Panc1 (cell line): Measurements from ENCODE around the gene LAMB4. TPM values are rescaled to one million over a fixed set of nuclear protein-coding genes. Genes with fewer than 3 reads are reported as not detected.
A peak's percentile ranks its signal among the peaks of the same experiment; 100 is the strongest.

Source experiments
- ATAC-seq: fragments of 200-7000 bp; cut with Tn5 transposase; 2 replicates; pipeline ENCODE4 v1.9.1; 2020; ENCODE audit warnings: mild to moderate bottlenecking, moderate library complexity
- BruUV-seq: library from RNA; stranded (reverse); fragments of 400-500 nt; replicated peaks from 2 replicates; lab custom pipeline; 2021; lab: Mats Ljungman, UMichigan
- CTCF ChIA-PET: fragments of 300-600 bp; sonication (Branson Sonifier 250); formaldehyde crosslinking; loops from one replicate; lab custom pipeline; 2022; ENCODE audit warnings: antibody characterized with exemption; lab: Charles Lee
- POLR2A ChIA-PET: fragments of 300-600 bp; sonication (Branson Sonifier 250); formaldehyde crosslinking; loops from one replicate; lab custom pipeline; 2022; ENCODE audit warnings: antibody characterized with exemption; lab: Charles Lee
- DNase-seq: peaks from one replicate; pipeline ENCODE4 v3.0.0-alpha.2; 2010; ENCODE audit warnings: low read depth, low spot score
- H3K27ac ChIP-seq: 2 replicates; pipeline ENCODE4 v1.5.1; 2011; ENCODE audit warnings: mild to moderate bottlenecking, low read length, inconsistent platforms
- H3K27me3 ChIP-seq: fragments of 200-500 bp; sonication (Bioruptor generic); 2 replicates; pipeline ENCODE4 v1.6.0; 2014; ENCODE audit warnings: low read length, inconsistent platforms; ENCODE audit not compliant: control insufficient read depth, insufficient read depth
- H3K36me3 ChIP-seq: fragments of 200-500 bp; sonication (Bioruptor generic); 2 replicates; pipeline ENCODE4 v1.5.1; 2014; ENCODE audit warnings: inconsistent platforms, mild to moderate bottlenecking, low read length, moderate library complexity; ENCODE audit not compliant: control insufficient read depth, insufficient read depth
- H3K4me1 ChIP-seq: 2 replicates; pipeline ENCODE4 v1.5.1; 2011; ENCODE audit warnings: inconsistent platforms, mild to moderate bottlenecking, low read length, moderate library complexity; ENCODE audit not compliant: control insufficient read depth, insufficient read depth
- H3K4me3 ChIP-seq, 2 experiments: 2 replicates each; pipeline ENCODE4 v1.5.1; 2011 to 2012; ENCODE audit warnings: low read depth in 2 of 2, low read length in 2 of 2, mild to moderate bottlenecking in 2 of 2, inconsistent platforms in 1 of 2, moderate library complexity in 1 of 2
- H3K9me3 ChIP-seq: fragments of 200-500 bp; sonication (Bioruptor generic); 2 replicates; pipeline ENCODE4 v1.5.1; 2014; ENCODE audit warnings: low read depth, mild to moderate bottlenecking, inconsistent platforms, low read length, moderate library complexity; ENCODE audit not compliant: control insufficient read depth, insufficient read depth
- CTCF ChIP-seq: fragments of 450-650 bp; IDR thresholded peaks from 2 replicates; pipeline ENCODE4 v1.5.1; 2017; ENCODE audit warnings: mild to moderate bottlenecking
- POLR2AphosphoS5 ChIP-seq: IDR thresholded peaks from 2 replicates; pipeline ENCODE4 v1.6.1; 2012; ENCODE audit warnings: mild to moderate bottlenecking, low read depth, low read length, moderate library complexity
- SIN3A ChIP-seq: IDR thresholded peaks from 2 replicates; pipeline ENCODE4 v1.6.1; 2012; ENCODE audit warnings: low read depth, mild to moderate bottlenecking, low read length, moderate library complexity, borderline replicate concordance; ENCODE audit not compliant: insufficient read depth
- TCF7L2 ChIP-seq: IDR thresholded peaks from 2 replicates; pipeline ENCODE4 v1.6.1; 2011; ENCODE audit warnings: mild to moderate bottlenecking, low read depth, low read length, inconsistent platforms
- in situ Hi-C: cut with HindIII; loops from 2 replicates; pipeline ENCODE4 v1.10.0; 2016; ENCODE audit warnings: low sequenced_read_pairs, low pct_unique_long_range_greater_than_20kb
- intact Hi-C: fragments of 100-400 bp; cut with micrococcal nuclease; formaldehyde crosslinking; loops from one replicate; pipeline ENCODE4 v1.10.0; 2022; ENCODE audit not compliant: unreplicated experiment
- total RNA-seq: library from RNA; stranded (reverse); gene quantifications from one replicate; pipeline ENCODE4 v1.2.1, GENCODE V29; 2021; ENCODE audit not compliant: unreplicated experiment
- TF ChIP-seq, protein P1 (sequence below), 2 experiments: IDR thresholded peaks; 2 replicates each; pipeline ENCODE4 v1.6.1; 2011 to 2012; ENCODE audit warnings: low read depth in 2 of 2, control low read depth in 1 of 2, low read length in 1 of 2, mild to moderate bottlenecking in 1 of 2, moderate library complexity in 1 of 2; ENCODE audit not compliant: insufficient read depth in 1 of 2

The LAMB4 gene
- total RNA-seq, 1 experiment from 2014 or later, result not detected

- ChIA-PET CTCF (no interaction called here), POLR2A (no interaction called here)
- TF ChIP-seq POLR2AphosphoS5 (no peak), CTCF (no peak), SIN3A (no peak), TCF7L2 (no peak)
- TF ChIP-seq, protein P1, sequence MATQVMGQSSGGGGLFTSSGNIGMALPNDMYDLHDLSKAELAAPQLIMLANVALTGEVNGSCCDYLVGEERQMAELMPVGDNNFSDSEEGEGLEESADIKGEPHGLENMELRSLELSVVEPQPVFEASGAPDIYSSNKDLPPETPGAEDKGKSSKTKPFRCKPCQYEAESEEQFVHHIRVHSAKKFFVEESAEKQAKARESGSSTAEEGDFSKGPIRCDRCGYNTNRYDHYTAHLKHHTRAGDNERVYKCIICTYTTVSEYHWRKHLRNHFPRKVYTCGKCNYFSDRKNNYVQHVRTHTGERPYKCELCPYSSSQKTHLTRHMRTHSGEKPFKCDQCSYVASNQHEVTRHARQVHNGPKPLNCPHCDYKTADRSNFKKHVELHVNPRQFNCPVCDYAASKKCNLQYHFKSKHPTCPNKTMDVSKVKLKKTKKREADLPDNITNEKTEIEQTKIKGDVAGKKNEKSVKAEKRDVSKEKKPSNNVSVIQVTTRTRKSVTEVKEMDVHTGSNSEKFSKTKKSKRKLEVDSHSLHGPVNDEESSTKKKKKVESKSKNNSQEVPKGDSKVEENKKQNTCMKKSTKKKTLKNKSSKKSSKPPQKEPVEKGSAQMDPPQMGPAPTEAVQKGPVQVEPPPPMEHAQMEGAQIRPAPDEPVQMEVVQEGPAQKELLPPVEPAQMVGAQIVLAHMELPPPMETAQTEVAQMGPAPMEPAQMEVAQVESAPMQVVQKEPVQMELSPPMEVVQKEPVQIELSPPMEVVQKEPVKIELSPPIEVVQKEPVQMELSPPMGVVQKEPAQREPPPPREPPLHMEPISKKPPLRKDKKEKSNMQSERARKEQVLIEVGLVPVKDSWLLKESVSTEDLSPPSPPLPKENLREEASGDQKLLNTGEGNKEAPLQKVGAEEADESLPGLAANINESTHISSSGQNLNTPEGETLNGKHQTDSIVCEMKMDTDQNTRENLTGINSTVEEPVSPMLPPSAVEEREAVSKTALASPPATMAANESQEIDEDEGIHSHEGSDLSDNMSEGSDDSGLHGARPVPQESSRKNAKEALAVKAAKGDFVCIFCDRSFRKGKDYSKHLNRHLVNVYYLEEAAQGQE (IDR thresholded peaks at IDR 0.05; ENCODE audit: insufficient read depth in 1 of 2, low read depth in 2 of 2, low read length in 1 of 2), result no peak
- DNase-seq, result no peak
- peak; percentile 63; the same call in 1 of the 2 replicates for ATAC-seq
- in situ Hi-C loops, result no loop called here
- no TSS peak for BruUV-seq
- Histone ChIP-seq H3K4me1 (no peaks in the 10 kb centered on the region; the same call in 1 of the 2 replicates), H3K36me3 (peaks cover 43% of the 10 kb centered on the region), H3K9me3 (no peaks in the 10 kb centered on the region), H3K27me3 (no peaks in the 10 kb centered on the region), H3K4me3 (no peak overlapping the region), H3K27ac (0 out of 2 replicates have a peak overlapping the region, but pooled peaks have one; percentile 3)
- intact Hi-C loops, result no loop called here
Observed at GRCh38 chr7:107976620-107977019, 153.5 kb downstream of the LAMB4 start.

- ChIA-PET POLR2A (no interaction called here), CTCF (no interaction called here)
- DNase-seq (no peak), ATAC-seq (no peak)
- intact Hi-C loops, result no loop called here
- no peak overlapping the region for H3K4me3 ChIP-seq
- peaks cover 40% of the 10 kb centered on the region for H3K36me3 ChIP-seq
- no peaks in the 10 kb centered on the region; the same call in 1 of the 2 replicates for H3K4me1 ChIP-seq
- in situ Hi-C loops, result no loop called here
- TF ChIP-seq CTCF (no peak), TCF7L2 (no peak), SIN3A (no peak), POLR2AphosphoS5 (no peak)
- TF ChIP-seq, protein P1 (IDR thresholded peaks at IDR 0.05; ENCODE audit: insufficient read depth in 1 of 2, low read depth in 2 of 2, low read length in 1 of 2), result no peak
- no peaks in the 10 kb centered on the region for H3K27me3 ChIP-seq
- BruUV-seq, result no TSS peak
- no peaks in the 10 kb centered on the region for H3K9me3 ChIP-seq
- no peak overlapping the region for H3K27ac ChIP-seq
Observed at GRCh38 chr7:107975394-107976013, 154.7 kb downstream of the LAMB4 start.
